H1 (cell line): ENCODE measurements around the gene ADCY2. TPM values are rescaled to one million over a fixed set of nuclear protein-coding genes. Genes with fewer than 3 reads are reported as not detected.

Experiments
- CTCF ChIA-PET: fragments of 300-600 bp; sonication (Branson Sonifier 250); formaldehyde crosslinking; loops from one replicate; lab custom pipeline; 2021; ENCODE audit not compliant: partially characterized antibody; lab: Charles Lee
- POLR2A ChIA-PET: fragments of 300-600 bp; sonication (Branson Sonifier 250); formaldehyde crosslinking; loops from one replicate; lab custom pipeline; 2021; ENCODE audit warnings: inconsistent platforms; ENCODE audit not compliant: partially characterized antibody; lab: Charles Lee
- DNase-seq, 2 experiments: peaks; one replicate each; pipeline versions ENCODE4 v3.0.0 to v3.0.0-alpha.2; 2010 to 2022; ENCODE audit warnings: low spot score in 2 of 2, low read depth in 1 of 2, mixed read lengths in 1 of 2
- FAIRE-seq: peaks from 2 replicates; lab custom pipeline; 2011; peaks lifted over from hg19 to GRCh38; lab: Jason Lieb, UNC
- H2AFZ ChIP-seq: 2 replicates; pipeline ENCODE4 v1.8.1; 2012; ENCODE audit warnings: low read length, inconsistent platforms
- H2AK5ac ChIP-seq: 2 replicates; pipeline ENCODE4 v1.6.1; 2013; ENCODE audit warnings: low read depth, low read length
- H2BK120ac ChIP-seq: replicated peaks from 2 replicates; pipeline ENCODE3; 2013; ENCODE audit warnings: low read depth, low read length, inconsistent platforms
- H2BK12ac ChIP-seq: 2 replicates; pipeline ENCODE4 v1.6.1; 2013; ENCODE audit warnings: low read depth, low read length
- H2BK15ac ChIP-seq: 2 replicates; pipeline ENCODE4 v1.6.1; 2013; ENCODE audit warnings: low read length
- H2BK20ac ChIP-seq: 2 replicates; pipeline ENCODE4 v1.6.1; 2013; ENCODE audit warnings: low read length
- H2BK5ac ChIP-seq: 2 replicates; pipeline ENCODE4 v1.6.1; 2013; ENCODE audit warnings: low read depth, low read length
- H3K14ac ChIP-seq: 2 replicates; pipeline ENCODE4 v1.6.1; 2013; ENCODE audit warnings: inconsistent platforms; ENCODE audit not compliant: insufficient read length
- H3K18ac ChIP-seq: 2 replicates; pipeline ENCODE4 v1.6.1; 2013; ENCODE audit warnings: low read length; ENCODE audit errors: extremely low read depth
- H3K23ac ChIP-seq: 2 replicates; pipeline ENCODE4 v1.6.1; 2013; ENCODE audit warnings: inconsistent platforms; ENCODE audit not compliant: insufficient read length
- H3K23me2 ChIP-seq: 2 replicates; pipeline ENCODE4 v1.6.1; 2013; ENCODE audit warnings: low read depth, low read length
- H3K27ac ChIP-seq: 2 replicates; pipeline ENCODE4 v1.6.1; 2011; ENCODE audit warnings: low read depth, low read length, inconsistent platforms
- H3K27me3 ChIP-seq, 4 experiments: replicated peaks in 1 of 4; 1 replicate in 1 of 4; 2 replicates in 3 of 4; pipeline versions ENCODE4 v1.6.1 to v1.8.1; 2011 to 2013; ENCODE audit warnings: low read length in 3 of 4, mild to moderate bottlenecking in 3 of 4, inconsistent platforms in 2 of 4, mixed read lengths in 2 of 4, moderate library complexity in 1 of 4; ENCODE audit not compliant: control insufficient read depth in 3 of 4, insufficient read depth in 3 of 4; ENCODE audit errors: extremely low read depth in 1 of 4
- H3K36me3 ChIP-seq, 4 experiments: 2 replicates each; pipeline versions ENCODE4 v1.6.1 to v1.8.1; 2011 to 2013; ENCODE audit warnings: mild to moderate bottlenecking in 4 of 4, low read length in 3 of 4, moderate library complexity in 2 of 4, control low read depth in 1 of 4, inconsistent platforms in 1 of 4; ENCODE audit not compliant: insufficient read depth in 4 of 4, control insufficient read depth in 2 of 4
- H3K4ac ChIP-seq: replicated peaks from 2 replicates; pipeline ENCODE3; 2013; ENCODE audit warnings: low read length, low read depth, mixed read lengths, inconsistent platforms; ENCODE audit not compliant: insufficient read length
- H3K4me1 ChIP-seq, 4 experiments: replicated peaks in 1 of 4; 1 replicate in 1 of 4; 2 replicates in 3 of 4; pipeline versions ENCODE4 v1.6.1 to v1.8.1; 2011 to 2013; ENCODE audit warnings: low read length in 3 of 4, inconsistent platforms in 2 of 4, mixed read lengths in 1 of 4; ENCODE audit not compliant: insufficient read depth in 4 of 4, control insufficient read depth in 3 of 4
- H3K4me2 ChIP-seq, 2 experiments: 2 replicates each; pipeline versions ENCODE4 v1.6.1 to v1.8.1; 2011 to 2013; ENCODE audit warnings: low read depth in 2 of 2, low read length in 2 of 2, control low read depth in 1 of 2, inconsistent platforms in 1 of 2, mild to moderate bottlenecking in 1 of 2; ENCODE audit not compliant: insufficient read depth in 1 of 2
- H3K4me3 ChIP-seq, 4 experiments: fragments of 200-600, 300-600 bp in 1 of 4; sonication (generic), shearing (Covaris generic), sonication (Bioruptor Twin) in 1 of 4; 2 replicates each; pipeline versions ENCODE4 v1.5.1 to v1.8.1; 2011 to 2016; ENCODE audit warnings: low read length in 4 of 4, low read depth in 3 of 4, control low read depth in 2 of 4, inconsistent platforms in 2 of 4, mild to moderate bottlenecking in 2 of 4, mixed read lengths in 1 of 4, moderate library complexity in 1 of 4; ENCODE audit not compliant: insufficient read depth in 2 of 4; ENCODE audit errors: extremely low read depth in 1 of 4
- H3K56ac ChIP-seq: replicated peaks from 2 replicates; pipeline ENCODE3; 2013; ENCODE audit warnings: low read depth, mild to moderate bottlenecking, mixed read lengths, low read length, inconsistent platforms; ENCODE audit not compliant: insufficient read length
- H3K79me1 ChIP-seq: 2 replicates; pipeline ENCODE4 v1.6.1; 2013; ENCODE audit warnings: low read depth, low read length, control low read depth
- H3K79me2 ChIP-seq, 2 experiments: 2 replicates each; pipeline versions ENCODE4 v1.6.1 to v1.8.1; 2012 to 2013; ENCODE audit warnings: low read length in 2 of 2, mild to moderate bottlenecking in 2 of 2, inconsistent platforms in 1 of 2; ENCODE audit not compliant: insufficient read depth in 2 of 2, control insufficient read depth in 1 of 2
- H3K9ac ChIP-seq, 4 experiments: replicated peaks in 1 of 4; 1 replicate in 1 of 4; 2 replicates in 3 of 4; pipeline versions ENCODE4 v1.6.1 to v1.8.1; 2011 to 2013; ENCODE audit warnings: low read depth in 3 of 4, low read length in 3 of 4, control low read depth in 2 of 4, mild to moderate bottlenecking in 2 of 4, moderate library complexity in 2 of 4, inconsistent platforms in 1 of 4; ENCODE audit errors: extremely low read depth in 1 of 4
- H3K9me3 ChIP-seq, 2 experiments: 2 replicates each; pipeline versions ENCODE4 v1.6.1 to v1.8.1; 2012 to 2013; ENCODE audit warnings: mild to moderate bottlenecking in 2 of 2, moderate library complexity in 2 of 2, control low read depth in 1 of 2, inconsistent platforms in 1 of 2, low read depth in 1 of 2, low read length in 1 of 2, mixed read lengths in 1 of 2; ENCODE audit not compliant: insufficient read depth in 2 of 2
- H4K20me1 ChIP-seq, 2 experiments: replicated peaks in 1 of 2; 2 replicates each; pipeline versions ENCODE3 to v1.8.1; 2011 to 2013; ENCODE audit warnings: inconsistent platforms in 2 of 2, low read length in 2 of 2, mild to moderate bottlenecking in 1 of 2; ENCODE audit not compliant: insufficient read depth in 2 of 2, control insufficient read depth in 1 of 2
- H4K5ac ChIP-seq: 2 replicates; pipeline ENCODE4 v1.6.1; 2013; ENCODE audit warnings: low read length, low read depth, mixed read lengths, inconsistent platforms; ENCODE audit not compliant: insufficient read length
- H4K8ac ChIP-seq: 2 replicates; pipeline ENCODE4 v1.8.0; 2013; ENCODE audit warnings: mild to moderate bottlenecking, moderate library complexity, low read length, inconsistent platforms; ENCODE audit not compliant: insufficient read depth; ENCODE audit errors: extremely low read depth
- H4K91ac ChIP-seq: replicated peaks from 2 replicates; pipeline ENCODE3; 2013; ENCODE audit warnings: low read length, mixed read lengths, inconsistent platforms; ENCODE audit not compliant: insufficient read length
- ATF3 ChIP-seq: IDR thresholded peaks from 2 replicates; pipeline ENCODE4 v1.6.1; 2011; ENCODE audit warnings: low read depth, mild to moderate bottlenecking, low read length; ENCODE audit not compliant: insufficient read depth
- BCL11A ChIP-seq, 2 experiments: IDR thresholded peaks; one replicate each; pipeline ENCODE4 v1.6.1; 2011; ENCODE audit warnings: low read depth in 2 of 2, low read length in 2 of 2, mild to moderate bottlenecking in 2 of 2
- CBX5 ChIP-seq: fragments of 300-800, 300-1000 bp; sonication (generic); IDR thresholded peaks from 2 replicates; pipeline ENCODE4 v1.7.1; 2016; ENCODE audit warnings: antibody characterized with exemption, low read length, low read depth
- CREB1 ChIP-seq: IDR thresholded peaks from 2 replicates; pipeline ENCODE4 v1.6.1; 2012; ENCODE audit warnings: inconsistent platforms
- EGR1 ChIP-seq: IDR thresholded peaks from 2 replicates; pipeline ENCODE4 v1.6.1; 2011; ENCODE audit warnings: low read depth, low read length, borderline replicate concordance
- EP300 ChIP-seq, 2 experiments: IDR thresholded peaks; 1 replicate in 1 of 2; 2 replicates in 1 of 2; pipeline ENCODE4 v1.6.1; 2011 to 2012; ENCODE audit warnings: low read depth in 2 of 2, low read length in 2 of 2, mild to moderate bottlenecking in 2 of 2, borderline replicate concordance in 1 of 2, inconsistent platforms in 1 of 2, moderate library complexity in 1 of 2
- FOSL1 ChIP-seq: IDR thresholded peaks from 2 replicates; pipeline ENCODE4 v1.6.1; 2011; ENCODE audit warnings: mild to moderate bottlenecking, low read depth, low read length, moderate library complexity; ENCODE audit not compliant: insufficient read depth
- HDAC2 ChIP-seq, 2 experiments: fragments of 300-600 bp in 1 of 2; sonication (generic) in 1 of 2; IDR thresholded peaks; 2 replicates each; pipeline ENCODE4 v1.6.1; 2011 to 2012; ENCODE audit warnings: low read depth in 2 of 2, low read length in 2 of 2, mild to moderate bottlenecking in 2 of 2, moderate library complexity in 2 of 2, borderline replicate concordance in 1 of 2, inconsistent platforms in 1 of 2
- JUND ChIP-seq: IDR thresholded peaks from 2 replicates; pipeline ENCODE4 v1.6.1; 2011; ENCODE audit warnings: mild to moderate bottlenecking, improper control_type of control experiment, low read length
- MAFK ChIP-seq: IDR thresholded peaks from 2 replicates; pipeline ENCODE4 v1.6.1; 2012; ENCODE audit warnings: low read depth, mild to moderate bottlenecking, improper control_type of control experiment, low read length
- POLR2A ChIP-seq, 2 experiments: IDR thresholded peaks; 1 replicate in 1 of 2; 2 replicates in 1 of 2; pipeline ENCODE4 v1.6.1; 2011; ENCODE audit warnings: low read depth in 2 of 2, low read length in 2 of 2, mild to moderate bottlenecking in 2 of 2; ENCODE audit errors: control extremely low read depth in 1 of 2
- POLR2AphosphoS5 ChIP-seq: IDR thresholded peaks from 2 replicates; pipeline ENCODE4 v1.6.1; 2011; ENCODE audit warnings: low read depth, low read length
- RFX5 ChIP-seq: IDR thresholded peaks from 2 replicates; pipeline ENCODE4 v1.6.1; 2011; ENCODE audit warnings: low read depth, low read length, improper control_type of control experiment, borderline replicate concordance
- SP4 ChIP-seq: IDR thresholded peaks from 2 replicates; pipeline ENCODE4 v1.6.1; 2012; ENCODE audit warnings: low read length, inconsistent platforms
- SUZ12 ChIP-seq: fragments of 200-600 bp; sonication (generic); IDR thresholded peaks from 2 replicates; pipeline ENCODE4 v1.6.1; 2012; ENCODE audit warnings: mild to moderate bottlenecking, inconsistent platforms, low read length, moderate library complexity, mixed read lengths
- polyA plus RNA-seq, 7 experiments: library from polyadenylated mRNA; depleted of rRNA in 3 of 7; stranded (reverse) in 5 of 7; unstranded in 2 of 7; fragments of >200 nt in 5 of 7; fragments of 200-250 nt in 2 of 7; gene quantifications; 1 replicate in 5 of 7; 2 replicates in 1 of 7; 4 replicates in 1 of 7; pipeline versions ENCODE4 v1.2.1 to v1.2.3, GENCODE V29; 2011 to 2013; ENCODE audit warnings: missing spikeins in 2 of 7, mixed read lengths in 2 of 7
- total RNA-seq: library from RNA; stranded (reverse); fragmentation: NEBNext Ultra II Directional; extraction: Animal tissue kit (Norgen Biotek cat#: 25700); gene quantifications from 2 replicates; pipeline ENCODE4 v1.2.1, GENCODE V29; 2021

The ADCY2 gene
- total and polyA plus RNA-seq, 2 of the 8 experiments (the other 6 are each of a cell fraction or from before 2014, with no cell fraction given), result 35.8 to 122 TPM

DNA sequence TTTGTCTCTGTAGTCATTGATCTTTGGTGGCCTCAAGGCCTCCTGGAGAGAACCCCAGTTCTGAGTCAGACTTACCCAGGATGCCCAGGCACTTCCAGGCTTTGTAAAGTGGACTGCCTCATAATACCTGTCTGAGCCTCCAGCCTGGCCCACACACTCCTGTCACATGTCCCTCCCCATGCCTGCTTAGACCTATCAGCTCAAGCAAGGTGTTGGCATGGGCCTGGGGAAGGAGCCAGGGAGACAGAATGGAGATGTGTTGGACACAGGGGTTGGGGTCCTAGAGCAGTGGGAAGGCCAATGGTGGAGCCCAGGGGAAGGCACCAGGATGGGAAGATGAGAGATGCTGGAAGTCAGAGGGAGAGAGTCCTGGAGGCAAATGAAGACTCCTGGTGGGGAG is 318.8 kb downstream of the ADCY2 start:
- no peaks in the 10 kb centered on the region for H3K79me2 ChIP-seq
- H3K4me1 ChIP-seq, result no peaks in the 10 kb centered on the region
- no peaks in the 10 kb centered on the region for H3K23me2 ChIP-seq
- no peak overlapping the region for H2BK120ac ChIP-seq
- H3K27me3 ChIP-seq, result no peaks in the 10 kb centered on the region
- no peak overlapping the region for H3K56ac ChIP-seq
- no peak overlapping the region for H2AFZ ChIP-seq
- H4K8ac ChIP-seq, result no peak overlapping the region
- DNase-seq (no peak), FAIRE-seq (no peak)
- H2BK12ac ChIP-seq, result no peak overlapping the region
- H2AK5ac ChIP-seq, result no peak overlapping the region
- no peak overlapping the region for H3K14ac ChIP-seq
- no peaks in the 10 kb centered on the region for H3K9me3 ChIP-seq
- H2BK20ac ChIP-seq, result no peak overlapping the region
- H3K36me3 ChIP-seq, result peaks cover 2 to 33% (median 9%) of the 10 kb centered on the region in 4 experiments; a peak in 5 of 8 replicates
- no peaks in the 10 kb centered on the region for H3K79me1 ChIP-seq
- no peak overlapping the region for H2BK5ac ChIP-seq
- no peaks in the 10 kb centered on the region for H4K20me1 ChIP-seq
- no peak overlapping the region for H3K18ac ChIP-seq
- no peak overlapping the region for H3K27ac ChIP-seq
- H3K4me2 ChIP-seq, result no peak overlapping the region
- H4K5ac ChIP-seq, result no peak overlapping the region
- H2BK15ac ChIP-seq, result no peak overlapping the region
- H3K23ac ChIP-seq, result no peak overlapping the region
- POLR2A ChIA-PET, result interaction anchor here (1.4 kb wide), 1 partner anchor 11 kb away, joined by 4 read pairs; no protein-coding TSS in a partner anchor
- no peak overlapping the region for H3K4ac ChIP-seq
- CTCF ChIA-PET, result interaction anchor here (0.6 to 0.7 kb wide), 2 partner anchors 18 to 323 kb away, joined by 3 read pairs; no protein-coding TSS in a partner anchor
- H3K4me3 ChIP-seq, result no peak overlapping the region
- no peak overlapping the region for H3K9ac ChIP-seq
- no peak overlapping the region for H4K91ac ChIP-seq
- TF ChIP-seq BCL11A (IDR thresholded peaks at IDR 0.05; ENCODE audit: low read depth in 2 of 2, low read length in 2 of 2), result no peak
- TF ChIP-seq JUND, result no peak
- no peak for TF ChIP-seq EGR1
- TF ChIP-seq POLR2A (IDR thresholded peaks at IDR 0.05; ENCODE audit: control extremely low read depth in 1 of 2, low read depth in 2 of 2, low read length in 2 of 2), result no peak; a peak in 1 of 3 replicates
- no peak for TF ChIP-seq HDAC2 (IDR thresholded peaks at IDR 0.05; ENCODE audit: borderline replicate concordance in 1 of 2, low read depth in 2 of 2, low read length in 2 of 2)
- no peak for TF ChIP-seq RFX5
- TF ChIP-seq CREB1, result no peak
- no peak for TF ChIP-seq SP4
- no peak for TF ChIP-seq EP300 (IDR thresholded peaks at IDR 0.05; ENCODE audit: borderline replicate concordance in 1 of 2, low read depth in 2 of 2, low read length in 2 of 2)
- no peak for TF ChIP-seq MAFK
- TF ChIP-seq POLR2AphosphoS5, result no peak
- TF ChIP-seq FOSL1, result no peak
- TF ChIP-seq CBX5, result no peak
- no peak for TF ChIP-seq SUZ12
- no peak for TF ChIP-seq ATF3
